ENCODE measurements around the gene ARHGAP45. TPM values are rescaled to one million over a fixed set of nuclear protein-coding genes. Genes with fewer than 3 reads are reported as not detected.

ARHGAP45 gene
- total RNA-seq, 2 experiments from 2014 or later: 136 to 150 TPM

- ChIA-PET CTCF (interaction anchor here (0.6 to 1.6 kb wide), 2 partner anchors 10 to 33 kb away, joined by 3 to 6 read pairs; no protein-coding TSS in a partner anchor), POLR2A (interaction anchor here (0.6 kb wide), 1 partner anchor 20 kb away, joined by 3 read pairs; no protein-coding TSS in a partner anchor)
- no peak for TF ChIP-seq CTCF (IDR thresholded peaks at IDR 0.05)
- Mint-ChIP-seq H3K27me3 (no peaks in the 10 kb centered on the region), H3K9me3 (no peaks in the 10 kb centered on the region), H3K4me1 (ENCODE audit: low read depth) (peaks cover 9% of the 10 kb centered on the region), H3K27ac (no peak overlapping the region), H3K4me3 (no peak overlapping the region), H3K36me3 (ENCODE audit: low read depth) (peaks cover 4% of the 10 kb centered on the region)
- no peak for DNase-seq
- intact Hi-C loops (cut with micrococcal nuclease): no loop called here
- no peak for ATAC-seq
Measured at GRCh38 chr19:1047696-1048147, 19.2 kb upstream of the ARHGAP45 start.

GRCh38 chr19:1049106-1049505 is 17.9 kb upstream of the ARHGAP45 start:
- intact Hi-C loops (cut with micrococcal nuclease): no loop called here
- CTCF ChIA-PET: interaction anchor here (1.3 to 1.6 kb wide), 2 partner anchors 9 to 10 kb away, joined by 6 read pairs; partner anchors contain the start of gene ABCA7
- Mint-ChIP-seq H3K9me3 (no peaks in the 10 kb centered on the region), H3K4me3 (no peak overlapping the region), H3K4me1 (ENCODE audit: low read depth) (peaks cover 11% of the 10 kb centered on the region), H3K27me3 (no peaks in the 10 kb centered on the region), H3K27ac (no peak overlapping the region), H3K36me3 (ENCODE audit: low read depth) (peaks cover 4% of the 10 kb centered on the region)
- no peak for TF ChIP-seq CTCF (IDR thresholded peaks at IDR 0.05)
- POLR2A ChIA-PET: interaction anchor here (0.9 to 1.2 kb wide), 3 partner anchors 11 to 19 kb away, joined by 3 to 4 read pairs (median 3); no protein-coding TSS in a partner anchor
- ATAC-seq (no peak), DNase-seq (no peak)

GRCh38 chr19:1049800-1050199 is 17.2 kb upstream of the ARHGAP45 start:
- intact Hi-C loops (cut with micrococcal nuclease): no loop called here
- Mint-ChIP-seq H3K4me1 (ENCODE audit: low read depth) (peaks cover 11% of the 10 kb centered on the region), H3K36me3 (ENCODE audit: low read depth) (peaks cover 5% of the 10 kb centered on the region), H3K27me3 (no peaks in the 10 kb centered on the region), H3K4me3 (no peak overlapping the region), H3K9me3 (no peaks in the 10 kb centered on the region), H3K27ac (no peak overlapping the region)
- ChIA-PET CTCF (no interaction called here), POLR2A (interaction anchor here (1.1 kb wide), 1 partner anchor 16 kb away, joined by 3 read pairs; no protein-coding TSS in a partner anchor)
- ATAC-seq: no peak
- no peak for DNase-seq
- no peak for TF ChIP-seq CTCF (IDR thresholded peaks at IDR 0.05)

GRCh38 chr19:1050989-1051788 is 15.8 kb upstream of the ARHGAP45 start:
- H3K27ac Mint-ChIP-seq: no peak overlapping the region
- H3K36me3 Mint-ChIP-seq (ENCODE audit: low read depth): peaks cover 10% of the 10 kb centered on the region
- H3K27me3 Mint-ChIP-seq: no peaks in the 10 kb centered on the region
- no peak for DNase-seq
- ATAC-seq: no peak
- ChIA-PET CTCF (no interaction called here), POLR2A (interaction anchor here (1.0 kb wide), 1 partner anchor 8 kb away, joined by 5 read pairs; no protein-coding TSS in a partner anchor)
- peaks cover under 1% of the 10 kb centered on the region for H3K9me3 Mint-ChIP-seq
- peaks cover 9% of the 10 kb centered on the region for H3K4me1 Mint-ChIP-seq (ENCODE audit: low read depth)
- intact Hi-C loops (cut with micrococcal nuclease): no loop called here
- no peak for TF ChIP-seq CTCF (IDR thresholded peaks at IDR 0.05)
- H3K4me3 Mint-ChIP-seq: no peak overlapping the region

- DNase-seq (no peak), ATAC-seq (no peak)
- Mint-ChIP-seq H3K9me3 (peaks cover 7% of the 10 kb centered on the region), H3K4me3 (no peak overlapping the region), H3K27ac (no peak overlapping the region), H3K36me3 (ENCODE audit: low read depth) (peaks cover 16% of the 10 kb centered on the region), H3K4me1 (ENCODE audit: low read depth) (peaks cover 9% of the 10 kb centered on the region), H3K27me3 (no peaks in the 10 kb centered on the region)
- TF ChIP-seq CTCF (IDR thresholded peaks at IDR 0.05): no peak
- intact Hi-C loops (cut with micrococcal nuclease): no loop called here
- ChIA-PET POLR2A (no interaction called here), CTCF (no interaction called here)
Measured at GRCh38 chr19:1051791-1052190, 15.2 kb upstream of the ARHGAP45 start.

All from activated CD8-positive, alpha-beta T cell treated with anti-CD3 and anti-CD28 coated beads for 36 hours (primary cell).